8988T (cell line): ENCODE results near the gene BLID.
A peak's percentile ranks its signal among the peaks of the same experiment; 100 is the strongest.

Experiments used
- DNase-seq: peaks from one replicate; pipeline ENCODE4 v3.0.0; 2011

Gene BLID

GRCh38 chr11:122103726-122104125, 12.3 kb downstream of the BLID start:
- DNase-seq = no peak

GRCh38 chr11:122103321-122103720, 12.7 kb downstream of the BLID start:
- DNase-seq = no peak

GRCh38 chr11:122102426-122102825, 13.6 kb downstream of the BLID start:
- DNase-seq = no peak

- DNase-seq = peak; percentile 24
These were observed 14.3 kb downstream of the BLID start for GRCh38 chr11:122101625-122102291.

- no peak for DNase-seq
These were observed 15.3 kb downstream of the BLID start for GRCh38 chr11:122100756-122101080.

GRCh38 chr11:122100037-122100755, 15.8 kb downstream of the BLID start:
- no peak for DNase-seq

- DNase-seq = no peak
These were observed 16.5 kb downstream of the BLID start for GRCh38 chr11:122099374-122100036.

GRCh38 chr11:122098261-122098980, 17.6 kb downstream of the BLID start:
- DNase-seq = no peak

GRCh38 chr11:122097419-122098001, 18.5 kb downstream of the BLID start:
- no peak for DNase-seq

- DNase-seq = no peak
These were observed 19.5 kb downstream of the BLID start for GRCh38 chr11:122096272-122097112.

- no peak for DNase-seq
These were observed 20.2 kb downstream of the BLID start for GRCh38 chr11:122095681-122096262.

- no peak for DNase-seq
These were observed 21.2 kb downstream of the BLID start for GRCh38 chr11:122094836-122095235.

GRCh38 chr11:122093731-122094275, 22.2 kb downstream of the BLID start:
- DNase-seq = no peak

- DNase-seq = no peak
These were observed 24.2 kb downstream of the BLID start for GRCh38 chr11:122091835-122092234.

GRCh38 chr11:122089111-122089510, 26.9 kb downstream of the BLID start:
- no peak for DNase-seq

- no peak for DNase-seq
These were observed 30.3 kb downstream of the BLID start for GRCh38 chr11:122085712-122086111.

- no peak for DNase-seq
These were observed 30.8 kb downstream of the BLID start for GRCh38 chr11:122085264-122085663.

- no peak for DNase-seq
These were observed 33.8 kb downstream of the BLID start for GRCh38 chr11:122082205-122082604.

- DNase-seq = no peak
These were observed 34.9 kb downstream of the BLID start for GRCh38 chr11:122081073-122081472.

GRCh38 chr11:122077459-122077858, 38.6 kb downstream of the BLID start:
- no peak for DNase-seq

GRCh38 chr11:122076512-122077120, 39.4 kb downstream of the BLID start:
- no peak for DNase-seq
